GM18873 (cell line): ENCODE measurements around the gene RPP30.

Experiments
- ATAC-seq: cut with Tn5 transposase; IDR thresholded peaks from one replicate; pipeline ENCODE4 v1.9.1; 2021; ENCODE audit warnings: mild to moderate bottlenecking, moderate library complexity, moderate number of reproducible peaks; ENCODE audit not compliant: unreplicated experiment, low FRiP score

The RPP30 gene

GRCh38 chr10:90871766-90872647 is at the start of gene RPP30:
Gene RPP30 (plus strand): TSS chr10:90871974. CDS start chr10:90871987, 13 bp downstream.
- ATAC-seq, result peak; percentile 97

- no peak for ATAC-seq
Measured at GRCh38 chr10:90822508-90822907, 49.3 kb upstream of the RPP30 start.

DNA sequence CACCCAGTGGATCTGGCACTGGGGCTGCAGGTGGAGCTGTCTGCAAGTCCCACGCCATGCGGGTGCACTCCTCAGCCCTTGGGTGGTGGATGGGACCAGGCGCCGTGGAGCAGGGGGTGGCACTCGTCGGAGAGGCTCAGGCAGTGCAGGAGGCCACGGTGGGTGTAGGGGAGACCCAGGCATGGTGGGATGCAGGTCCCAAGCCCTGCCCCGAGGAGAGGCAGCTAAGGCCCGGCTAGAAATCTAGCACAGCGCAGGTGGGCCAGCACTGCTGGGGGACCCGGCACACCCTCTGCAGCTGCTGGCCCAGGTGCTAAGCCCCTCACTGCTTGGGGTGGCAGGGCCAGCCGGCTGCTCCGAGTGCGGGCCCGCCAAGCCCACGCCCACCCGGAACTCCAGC is 39.7 kb upstream of the RPP30 start:
- ATAC-seq, result no peak

DNA sequence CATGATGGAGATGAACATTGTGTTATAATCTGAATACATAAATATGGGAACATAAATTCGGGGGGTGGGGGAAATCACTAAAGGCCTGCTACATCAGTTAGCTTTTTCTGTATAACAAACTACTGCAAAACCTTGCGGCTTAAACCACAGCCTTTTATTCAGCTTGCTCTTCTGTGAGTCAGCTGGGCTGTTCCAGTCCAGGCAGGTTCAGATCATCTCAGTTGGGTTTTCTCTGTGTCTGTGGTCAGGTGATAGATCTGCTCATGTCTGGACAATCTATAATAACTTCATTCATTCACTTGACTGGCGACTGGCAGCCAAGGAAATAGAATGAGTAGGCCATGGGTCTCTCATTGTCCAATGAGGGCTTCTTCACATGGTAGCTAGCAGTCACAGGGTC is 37.4 kb upstream of the RPP30 start:
- no peak for ATAC-seq

GRCh38 chr10:90837486-90837885 is 34.3 kb upstream of the RPP30 start:
- ATAC-seq, result no peak

- ATAC-seq, result no peak
Measured at GRCh38 chr10:90842725-90843124, 29.0 kb upstream of the RPP30 start.

GRCh38 chr10:90845726-90846125 is 26.0 kb upstream of the RPP30 start:
- ATAC-seq, result no peak

DNA sequence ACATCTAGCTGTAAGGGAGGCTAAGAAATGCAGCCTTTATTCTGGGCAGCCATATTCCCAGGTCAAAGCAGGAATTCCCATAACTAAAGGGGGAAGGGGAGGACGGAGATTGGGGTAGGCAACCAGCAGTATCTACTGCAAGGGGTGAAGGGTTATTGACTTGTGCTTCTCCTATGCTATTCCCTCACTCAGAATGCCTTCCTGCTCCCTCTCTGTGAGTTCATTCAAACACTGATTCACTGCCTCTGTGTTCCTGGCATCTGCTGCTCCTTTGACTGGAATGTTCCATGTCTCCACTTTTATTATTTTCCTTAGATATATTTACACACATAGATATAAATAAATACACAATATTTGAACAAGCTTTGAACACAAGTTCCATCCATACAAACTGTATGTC is 25.0 kb upstream of the RPP30 start:
- ATAC-seq, result no peak

DNA sequence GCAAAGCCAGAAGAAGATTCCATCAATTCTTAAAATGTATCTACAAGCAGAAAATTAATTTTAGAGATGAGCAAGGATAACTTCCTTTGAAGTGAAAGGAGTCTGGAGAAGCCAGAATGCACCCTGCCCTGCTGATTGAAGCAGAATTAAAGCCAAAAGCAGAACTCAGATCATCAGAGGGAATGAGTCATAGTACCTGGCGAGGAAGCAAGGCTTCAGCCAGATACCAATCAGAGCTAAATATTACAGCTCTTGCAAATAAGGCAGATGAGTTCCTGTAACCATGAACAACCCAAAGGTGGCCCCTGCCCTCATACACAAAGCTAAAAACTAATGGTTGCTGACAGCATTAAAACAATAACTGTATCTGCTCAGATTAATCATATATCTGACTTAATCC is 24.3 kb upstream of the RPP30 start:
- no peak for ATAC-seq

DNA sequence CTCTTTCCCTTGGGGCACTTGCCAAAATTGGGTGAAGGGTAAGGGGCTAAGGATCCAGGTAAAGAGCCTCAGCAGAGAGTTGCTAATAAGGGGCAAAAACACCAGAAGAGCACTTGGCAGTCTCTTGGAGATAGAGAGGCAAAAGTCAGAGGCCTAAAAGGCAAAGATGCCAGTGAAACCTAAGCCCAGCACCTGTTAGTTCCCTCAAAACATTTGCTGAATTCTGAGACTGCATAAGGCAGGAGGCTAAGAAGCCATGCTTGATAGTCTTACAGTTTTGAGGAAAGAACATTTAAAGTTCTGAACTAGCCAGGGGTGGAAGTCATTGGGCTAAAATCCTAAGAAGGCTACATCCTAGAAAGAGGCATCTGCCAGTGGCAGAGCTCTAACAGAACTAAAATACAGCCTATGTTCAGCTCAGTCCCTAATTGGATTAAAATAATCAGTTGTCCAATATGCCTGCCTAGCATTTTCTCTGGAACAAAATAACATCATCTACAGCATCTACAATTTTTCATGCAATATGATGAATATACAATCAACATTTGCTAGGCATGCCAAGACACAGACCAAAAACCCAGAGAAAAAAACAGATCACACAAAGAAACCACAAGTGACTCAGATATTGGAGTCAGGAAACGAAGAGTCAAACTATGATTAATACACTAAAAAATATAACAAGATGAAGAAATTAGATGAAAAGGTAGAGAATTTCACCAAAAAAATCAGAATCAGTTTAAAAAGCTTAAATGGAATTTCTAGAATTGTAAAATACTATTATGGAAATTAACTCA is 21.6 kb upstream of the RPP30 start:
- ATAC-seq, result no peak

- no peak for ATAC-seq
Measured at GRCh38 chr10:90855126-90855525, 16.6 kb upstream of the RPP30 start.

GRCh38 chr10:90856261-90856660 is 15.5 kb upstream of the RPP30 start:
- no peak for ATAC-seq

- peak; percentile 6 for ATAC-seq
Measured at GRCh38 chr10:90856964-90857634, 14.7 kb upstream of the RPP30 start.

- peak; percentile 57 for ATAC-seq
Measured at GRCh38 chr10:90857635-90858460, 13.9 kb upstream of the RPP30 start, which contains the start of gene HTR7. Gene HTR7 (minus strand): TSS chr10:90858039. CDS start chr10:90857671, 368 bp downstream.

GRCh38 chr10:90858461-90858968 is 13.3 kb upstream of the RPP30 start:
- ATAC-seq, result no peak

- no peak for ATAC-seq
Measured at GRCh38 chr10:90859321-90859751, 12.4 kb upstream of the RPP30 start.

DNA sequence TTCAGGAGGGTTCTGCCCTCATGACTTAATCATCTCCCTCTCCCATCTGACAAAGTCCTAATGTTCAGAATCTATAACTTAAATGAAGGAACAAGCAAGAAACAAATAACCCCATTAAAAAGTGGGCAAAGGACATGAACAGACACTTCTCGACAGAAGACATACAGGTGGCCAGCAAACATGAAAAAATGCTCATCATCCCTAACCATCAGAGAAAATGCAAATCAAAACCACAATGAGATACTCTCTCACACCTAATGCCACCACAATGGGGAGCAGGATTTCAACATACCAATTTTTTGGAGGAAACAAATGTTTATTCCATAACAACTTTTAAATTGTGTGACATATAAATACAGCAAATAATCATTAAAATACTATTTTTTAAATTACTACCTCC is 11.0 kb upstream of the RPP30 start:
- ATAC-seq, result no peak

DNA sequence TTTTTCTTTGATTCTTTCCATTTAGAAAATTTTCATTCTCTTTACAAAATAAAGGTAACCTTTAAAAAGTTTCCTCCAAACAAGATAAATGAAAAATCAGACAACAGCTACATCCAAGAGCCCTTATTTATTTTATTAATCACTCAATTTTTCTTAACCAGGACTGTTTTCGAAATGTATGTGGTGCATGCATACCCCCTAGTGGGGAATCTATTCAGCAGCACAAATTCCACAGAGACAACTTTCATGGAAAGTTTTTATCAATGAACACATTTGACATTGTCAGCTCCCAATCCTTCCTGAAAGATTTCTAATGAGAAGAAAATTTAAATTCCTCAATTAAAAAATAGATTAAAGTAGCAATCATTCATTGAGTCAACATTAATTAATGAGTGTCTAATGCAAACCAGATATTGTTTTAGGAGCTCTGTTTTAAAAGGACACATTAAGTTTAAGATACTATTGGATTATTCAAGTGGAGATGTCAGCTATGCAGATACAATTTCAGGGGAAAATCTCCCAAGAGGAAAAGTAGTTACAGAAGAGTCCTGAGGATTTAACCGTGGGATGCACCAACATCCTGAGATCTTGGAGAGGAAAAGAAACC is 8.8 kb upstream of the RPP30 start:
- ATAC-seq, result no peak

DNA sequence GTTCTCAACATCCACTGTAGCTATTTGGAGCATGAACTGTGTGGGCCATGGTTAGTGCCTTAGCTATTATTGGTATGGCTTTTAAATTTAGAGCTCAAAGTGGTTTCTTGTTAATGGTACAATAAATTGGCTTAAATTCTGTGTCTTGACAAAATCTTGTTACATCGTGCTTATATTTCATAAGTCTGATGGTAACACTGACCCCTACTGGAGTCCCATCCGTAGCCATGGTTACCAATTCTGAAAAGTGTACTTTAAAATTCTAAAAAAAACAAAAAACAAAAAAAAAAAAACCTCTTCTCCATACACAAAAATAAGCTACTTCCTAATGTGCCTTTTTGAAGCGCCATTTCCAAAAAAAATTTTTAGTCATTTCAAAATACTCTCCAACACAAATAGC is 6.4 kb upstream of the RPP30 start:
- no peak for ATAC-seq
